Measurements from ENCODE around the gene R3HDM2. TPM values are rescaled to one million over a fixed set of nuclear protein-coding genes. Genes with fewer than 3 reads are reported as not detected.

Gene R3HDM2
- total and polyA plus RNA-seq, 2 of the 13 experiments (the other 11 are each of a cell fraction or from before 2014, with no cell fraction given): 11.1 to 23.5 TPM

- TF ChIP-seq BORCS8-MEF2B (CRISPR knock-in tag; IDR thresholded peaks at IDR 0.05) (peak; percentile 65; the same call in 1 of the 2 replicates), GABPB1 (CRISPR knock-in tag; IDR thresholded peaks at IDR 0.05) (peak; percentile 42; the same call in 1 of the 2 replicates), HDAC2 (CRISPR knock-in tag; IDR thresholded peaks at IDR 0.05) (0 out of 2 replicates have a peak, but pooled peaks have one; percentile 21), ZNF687 (CRISPR knock-in tag; IDR thresholded peaks at IDR 0.05) (peak; percentile 83), DMAP1 (CRISPR knock-in tag; IDR thresholded peaks at IDR 0.05) (no peak), ATF7-NPFF (CRISPR knock-in tag; IDR thresholded peaks at IDR 0.05; ENCODE audit: low read depth) (no peak), ZNF256 (CRISPR knock-in tag; conservative IDR thresholded peaks at IDR 0.05) (no peak), PAF1 (CRISPR knock-in tag; IDR thresholded peaks at IDR 0.05) (peak; percentile 94; the same call in 1 of the 2 replicates), RNF2 (conservative IDR thresholded peaks at IDR 0.05; ENCODE audit: low read depth) (no peak), ZBTB38 (CRISPR knock-in tag; IDR thresholded peaks at IDR 0.05) (peak; percentile 86), ARNT2 (CRISPR knock-in tag; IDR thresholded peaks at IDR 0.05; ENCODE audit: low read depth) (no peak), POLR2G (IDR thresholded peaks at IDR 0.05; ENCODE audit: low read depth, low read length) (peak; percentile 13), THRA (CRISPR knock-in tag; IDR thresholded peaks at IDR 0.05; ENCODE audit: borderline replicate concordance) (peak; percentile 22; the same call in 1 of the 2 replicates), ZNF414 (CRISPR knock-in tag; IDR thresholded peaks at IDR 0.05) (no peak), TFDP1 (CRISPR knock-in tag; IDR thresholded peaks at IDR 0.05; ENCODE audit: borderline replicate concordance) (0 out of 2 replicates have a peak, but pooled peaks have one; percentile 14), KMT2B (CRISPR knock-in tag; IDR thresholded peaks at IDR 0.05) (no peak), MXD1 (CRISPR knock-in tag; IDR thresholded peaks at IDR 0.05) (0 out of 2 replicates have a peak, but pooled peaks have one; percentile 35), ZSCAN20 (CRISPR knock-in tag; IDR thresholded peaks at IDR 0.05; ENCODE audit: borderline replicate concordance) (no peak), ZNF276 (CRISPR knock-in tag; IDR thresholded peaks at IDR 0.05; ENCODE audit: low read depth) (no peak), ZNF644 (CRISPR knock-in tag; IDR thresholded peaks at IDR 0.05; ENCODE audit: low read depth) (no peak)
Measured at GRCh38 chr12:57235017-57235727, 195.7 kb downstream of the R3HDM2 start (continued).
